GM12891 (cell line): ENCODE data around the gene PCDHGB2. TPM values are rescaled to one million over a fixed set of nuclear protein-coding genes. Genes with fewer than 3 reads are reported as not detected.
"Not testable (repeated sequence)": the region's sequence is repeated elsewhere in the genome, so short reads cannot be mapped to it uniquely, and the experiment has no call there.

Source experiments
- DNase-seq: peaks from one replicate; pipeline ENCODE4 v3.0.0; 2011; ENCODE audit warnings: low spot score; ENCODE audit not compliant: insufficient read length
- FAIRE-seq: peaks from 2 replicates; lab custom pipeline; 2011; peaks lifted over from hg19 to GRCh38; lab: Jason Lieb, UNC
- PAX5 ChIP-seq: IDR thresholded peaks from 2 replicates; pipeline ENCODE4 v1.6.1; 2011; ENCODE audit warnings: low read length, moderate library complexity, mild to moderate bottlenecking; ENCODE audit not compliant: insufficient read depth, severe bottlenecking
- POLR2A ChIP-seq: IDR thresholded peaks from 2 replicates; pipeline ENCODE4 v1.6.1; 2011; ENCODE audit warnings: low read depth, low read length, control low read depth
- POLR2AphosphoS5 ChIP-seq: IDR thresholded peaks from 2 replicates; pipeline ENCODE4 v1.6.1; 2011; ENCODE audit warnings: low read depth, low read length, control low read depth
- POU2F2 ChIP-seq: IDR thresholded peaks from 2 replicates; pipeline ENCODE4 v1.6.1; 2011; ENCODE audit warnings: low read depth, mild to moderate bottlenecking, control low read depth, low read length, moderate library complexity
- SPI1 ChIP-seq: IDR thresholded peaks from 2 replicates; pipeline ENCODE4 v1.6.1; 2011; ENCODE audit warnings: low read depth, low read length, control low read depth
- TAF1 ChIP-seq: IDR thresholded peaks from 2 replicates; pipeline ENCODE4 v1.6.1; 2011; ENCODE audit warnings: low read depth, low read length, control low read depth
- polyA plus RNA-seq: library from polyadenylated mRNA; unstranded; fragments of >200 nt; gene quantifications from one replicate; pipeline ENCODE4 v1.2.1, GENCODE V29; 2012; ENCODE audit warnings: low read depth, missing spikeins, inconsistent platforms; ENCODE audit not compliant: missing spikeins

PCDHGB2 gene
- polyA plus RNA-seq, result 0.98 TPM

DNA sequence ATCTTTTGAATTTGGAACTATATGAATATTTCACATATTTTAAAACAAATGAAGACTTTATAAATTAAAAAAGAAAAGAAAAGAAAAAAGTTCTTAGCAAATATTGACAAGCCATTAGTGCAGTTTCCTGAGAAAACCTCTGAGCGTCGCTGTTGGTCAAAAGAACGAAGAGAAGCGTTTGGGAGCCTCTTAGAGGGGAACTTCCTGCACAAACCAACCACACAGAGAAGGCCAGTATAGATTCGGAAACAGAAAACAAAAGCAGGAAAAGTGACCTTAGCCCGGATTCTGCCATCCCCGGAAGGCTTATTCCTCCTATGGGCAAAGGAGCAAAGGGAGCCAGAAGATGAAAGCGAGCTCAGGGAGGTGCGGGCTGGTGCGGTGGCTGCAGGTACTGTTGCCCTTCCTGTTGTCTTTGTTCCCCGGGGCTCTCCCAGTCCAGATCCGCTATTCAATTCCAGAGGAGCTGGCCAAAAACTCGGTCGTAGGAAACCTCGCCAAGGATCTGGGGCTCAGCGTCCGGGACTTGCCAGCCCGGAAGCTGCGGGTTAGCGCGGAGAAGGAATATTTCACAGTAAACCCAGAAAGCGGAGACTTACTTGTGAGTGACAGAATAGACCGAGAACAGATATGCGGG is at the start of gene PCDHGB2:
Gene PCDHGB2 (plus strand): TSS at position 205 of the 637 bp plus-strand sequence. CDS start 142 bp downstream, at position 347.
- DNase-seq (peak; percentile 42), FAIRE-seq (peak; percentile 16)
- no peak for TF ChIP-seq TAF1
- no peak for TF ChIP-seq SPI1
- TF ChIP-seq POLR2A, result no peak
- TF ChIP-seq POU2F2, result no peak
- no peak for TF ChIP-seq POLR2AphosphoS5
- no peak for TF ChIP-seq PAX5

DNA sequence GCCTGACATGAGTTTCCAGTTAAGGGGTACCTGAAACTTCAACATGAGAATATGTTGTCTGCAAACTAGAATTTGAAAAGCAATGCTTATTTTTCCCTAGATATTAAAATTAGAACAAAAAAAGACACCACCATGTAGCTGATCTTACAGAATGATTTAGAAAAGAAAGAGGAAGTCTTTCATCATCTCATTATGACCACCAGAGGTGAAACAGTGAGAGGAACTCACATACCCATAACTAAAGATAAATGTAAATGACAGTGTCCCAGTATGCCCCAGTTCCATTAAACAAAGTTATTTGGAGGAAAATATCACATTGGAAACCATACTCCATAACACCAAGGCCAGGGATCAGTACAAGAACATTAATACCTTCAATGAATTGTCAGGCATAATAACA is 46.1 kb upstream of the PCDHGB2 start:
- no peak for TF ChIP-seq PAX5
- TF ChIP-seq TAF1, result no peak
- TF ChIP-seq SPI1, result peak; percentile 64

DNA sequence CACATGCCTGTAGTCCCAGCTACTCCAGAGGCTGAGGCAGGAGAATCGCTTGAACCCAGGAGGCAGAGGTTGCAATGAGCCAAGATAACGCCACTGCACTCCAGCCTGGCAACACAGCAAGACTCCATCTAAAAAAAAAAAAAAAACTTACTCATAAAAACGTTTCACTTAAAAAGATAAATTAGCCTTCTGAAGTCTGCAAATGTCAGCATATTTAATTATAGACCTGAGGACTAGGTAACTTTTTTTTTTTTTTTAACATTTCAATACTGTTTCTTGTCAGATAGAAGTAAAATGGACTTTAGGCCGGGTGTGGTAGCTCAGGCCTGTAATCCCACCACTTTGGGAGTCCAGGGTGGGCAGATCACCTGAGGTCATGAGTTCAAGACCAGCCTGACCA is 42.8 kb upstream of the PCDHGB2 start:
- not testable (repeated sequence) for DNase-seq, FAIRE-seq

More for the DNA sequence above, 46.1 kb upstream of the PCDHGB2 start:
- DNase-seq, result no peak
- no peak for FAIRE-seq

DNA sequence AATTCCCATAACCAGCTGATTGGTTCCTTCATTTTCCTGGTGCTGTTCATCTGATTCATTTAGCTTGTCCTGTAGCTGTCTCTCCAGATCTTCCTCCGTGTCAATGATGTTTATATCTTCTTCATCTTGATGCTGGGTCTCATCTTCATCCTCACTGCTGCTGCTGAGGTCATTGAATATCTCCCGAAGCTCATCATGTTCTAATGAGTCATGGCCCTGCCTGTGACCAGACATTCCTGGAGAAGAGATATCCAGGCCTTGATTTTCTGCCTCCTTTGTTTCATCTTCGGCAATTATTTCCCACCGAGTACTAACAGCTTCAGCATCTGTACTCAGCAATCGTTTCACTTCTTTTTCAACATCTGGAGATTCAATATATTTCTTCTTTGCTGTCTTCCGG is 40.6 kb upstream of the PCDHGB2 start:
- no peak for DNase-seq
- TF ChIP-seq POLR2A, result no peak; the same call in 1 of the 2 replicates
- no peak for TF ChIP-seq PAX5
- TF ChIP-seq POLR2AphosphoS5, result no peak
- TF ChIP-seq SPI1, result no peak
- TF ChIP-seq POU2F2, result no peak
- TF ChIP-seq TAF1, result no peak
- no peak for FAIRE-seq

DNA sequence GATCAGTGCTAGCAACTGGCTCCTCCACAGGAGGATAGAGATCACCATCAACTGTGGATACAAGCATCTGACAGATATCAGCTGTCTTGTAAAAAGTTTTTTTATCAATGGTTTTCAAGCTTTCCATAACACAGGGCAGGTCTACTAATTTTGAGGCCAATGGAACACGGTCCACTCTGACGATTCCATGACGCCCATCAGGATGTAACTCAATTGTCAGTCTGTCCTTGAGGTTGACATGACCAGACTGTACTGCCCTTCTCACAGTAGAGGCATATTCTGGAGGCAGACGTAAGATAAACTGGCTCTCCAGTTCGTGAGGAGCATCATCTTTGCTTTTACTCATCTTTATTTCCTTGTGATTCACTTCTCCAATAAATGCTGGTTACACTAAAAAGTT is 40.1 kb upstream of the PCDHGB2 start:
- DNase-seq (no peak), FAIRE-seq (no peak)
- TF ChIP-seq POLR2AphosphoS5, result no peak
- TF ChIP-seq SPI1, result no peak
- no peak for TF ChIP-seq TAF1
- TF ChIP-seq POLR2A, result no peak
- TF ChIP-seq PAX5, result no peak
- TF ChIP-seq POU2F2, result no peak

DNA sequence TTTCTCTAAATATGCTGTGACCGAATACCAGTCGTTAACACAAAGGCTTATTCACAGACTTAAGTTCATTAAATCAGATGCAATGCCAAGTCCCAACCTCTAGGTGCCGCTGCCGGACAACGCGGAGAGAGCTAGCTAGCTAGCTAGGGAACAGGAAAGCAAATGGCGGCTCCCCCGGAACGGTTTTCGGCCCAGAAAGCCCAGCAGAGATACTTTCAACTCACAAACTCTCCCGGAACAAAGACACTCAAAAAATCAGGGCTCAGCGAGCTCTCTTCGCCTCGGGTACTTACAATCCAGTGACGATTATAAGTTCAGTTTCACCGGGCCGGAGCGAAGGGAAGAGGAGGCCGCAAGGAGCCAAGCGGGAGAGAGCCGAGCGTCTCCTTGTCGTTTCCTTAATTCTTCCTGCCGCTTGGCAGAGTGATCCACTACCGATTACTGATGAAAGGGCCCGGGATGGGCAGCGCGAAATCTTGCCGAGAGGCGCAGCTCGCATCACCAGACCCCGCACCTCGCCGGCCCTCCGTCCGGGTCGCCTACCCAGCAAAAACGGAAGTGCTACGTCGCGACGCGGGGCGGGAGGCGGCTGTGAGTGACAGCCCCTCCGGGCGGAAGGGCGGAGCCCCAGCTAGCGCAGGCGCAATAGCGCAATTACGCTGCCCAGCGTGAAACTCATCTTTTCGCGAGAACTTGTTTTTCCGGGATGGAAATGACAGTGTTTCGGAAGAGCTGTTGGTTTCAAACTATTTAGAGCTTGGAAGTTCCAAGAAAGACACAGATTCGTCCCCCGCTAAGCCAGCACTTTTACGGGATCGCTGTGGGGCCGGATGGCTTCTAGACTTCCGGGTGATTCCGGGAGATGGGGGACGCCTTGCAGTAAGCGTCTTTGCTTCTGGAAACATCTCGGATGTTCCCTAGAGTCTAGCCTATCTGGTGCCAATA is 39.3 kb upstream of the PCDHGB2 start, which contains the start of gene TAF7:
Gene TAF7 (minus strand): TSS at position 560 of the 945 bp plus-strand sequence. CDS start 740 bp downstream, outside the sequence.
- TF ChIP-seq PAX5, result no peak
- TF ChIP-seq POU2F2, result peak; percentile 82
- peak; percentile 97 for TF ChIP-seq POLR2AphosphoS5
- peak; percentile 92 for TF ChIP-seq POLR2A
- peak; percentile 90 for TF ChIP-seq TAF1
- TF ChIP-seq SPI1, result peak; percentile 96
- peak; percentile 63 for DNase-seq
- peak; percentile 98 for FAIRE-seq

DNA sequence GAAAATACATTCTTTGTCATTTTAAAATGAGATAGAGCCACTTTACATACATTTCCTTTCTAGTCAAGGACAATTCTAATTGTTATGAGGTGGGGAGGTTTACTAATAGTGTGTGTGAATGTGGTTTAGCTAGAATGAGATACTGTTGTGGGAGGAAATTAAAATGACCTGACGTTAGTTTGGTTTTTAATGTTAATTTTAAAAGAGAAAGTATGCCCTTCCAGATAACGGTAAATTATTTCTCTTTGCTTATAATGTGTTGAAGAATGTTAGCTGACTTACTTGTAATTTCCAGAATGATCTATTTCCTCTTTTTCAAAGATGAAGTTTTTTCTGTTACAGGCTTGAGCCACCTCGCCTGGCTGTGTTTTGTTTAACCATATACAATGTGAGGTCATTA is 37.5 kb upstream of the PCDHGB2 start:
- TF ChIP-seq SPI1 (0 out of 2 replicates have a peak, but pooled peaks have one; percentile 24), PAX5 (no peak)
- DNase-seq (no peak), FAIRE-seq (no peak)

DNA sequence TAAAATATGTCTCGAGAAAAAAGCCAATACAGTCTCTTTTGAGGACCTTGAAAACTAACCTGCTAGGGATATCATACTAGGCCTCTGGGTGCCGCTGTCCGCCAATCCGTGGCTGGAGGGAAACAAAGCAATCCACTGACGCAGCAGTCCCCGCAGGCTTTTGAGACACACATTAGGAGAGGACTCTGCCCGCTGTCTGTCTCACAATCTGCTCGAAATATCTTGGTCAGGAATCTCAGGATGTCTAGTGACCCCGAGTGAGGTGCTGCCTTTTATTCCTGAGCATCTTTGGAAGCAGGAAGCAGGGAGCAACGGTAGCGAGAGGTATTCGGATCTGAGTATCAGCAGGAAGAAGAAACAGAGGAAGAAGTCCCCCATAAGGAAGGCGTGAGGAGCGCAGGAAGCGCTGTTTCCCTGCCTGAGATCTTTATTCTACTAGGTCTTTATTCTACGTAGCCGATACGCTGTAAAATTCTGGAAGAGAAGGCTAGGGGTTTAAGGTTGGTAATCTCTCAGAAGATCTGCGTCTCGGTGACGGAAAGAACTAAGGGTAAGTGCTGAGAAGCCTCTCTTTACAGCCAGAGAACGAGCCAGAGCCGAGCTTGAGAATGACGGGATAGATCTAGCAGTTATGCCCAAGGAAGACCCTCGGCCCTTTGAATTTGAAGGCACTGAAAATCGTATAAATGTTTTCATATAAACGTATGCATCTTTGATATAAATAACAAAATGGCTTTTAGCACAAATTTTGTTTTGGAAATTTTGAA is 33.5 kb upstream of the PCDHGB2 start:
- TF ChIP-seq PAX5 (no peak), POLR2A (no peak), POLR2AphosphoS5 (no peak), SPI1 (no peak), TAF1 (no peak), POU2F2 (no peak)
- FAIRE-seq, result peak; percentile 76
- DNase-seq, result no peak

DNA sequence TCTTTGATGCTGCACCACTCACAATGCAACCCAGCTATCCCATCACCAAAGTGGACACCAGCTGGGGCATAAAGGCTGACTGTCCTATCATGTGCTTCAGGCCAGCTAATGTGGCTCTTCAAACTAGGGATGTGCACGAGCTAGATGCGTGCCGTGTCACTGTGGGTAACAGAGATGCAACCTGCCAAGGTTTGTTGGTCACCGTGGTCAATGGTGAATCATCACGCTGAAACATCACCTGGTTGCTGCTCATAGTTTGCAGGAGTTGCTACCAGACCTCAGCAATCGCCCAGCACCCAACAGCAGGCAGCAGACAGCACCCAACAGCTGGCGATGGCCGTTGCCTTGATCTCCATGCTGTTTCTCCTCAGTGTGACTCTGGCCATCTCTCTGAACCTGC is 31.6 kb upstream of the PCDHGB2 start:
- DNase-seq, result no peak
- TF ChIP-seq POU2F2, result no peak
- no peak for TF ChIP-seq TAF1
- no peak for TF ChIP-seq POLR2AphosphoS5
- no peak for TF ChIP-seq PAX5
- TF ChIP-seq POLR2A, result no peak
- no peak for TF ChIP-seq SPI1
- FAIRE-seq, result no peak
